ENCODE results near the gene CELF4.

- TF ChIP-seq EZH2phosphoT487 (IDR thresholded peaks at IDR 0.05; ENCODE audit: insufficient read depth, low read depth) (no peak), EZH2 (IDR thresholded peaks at IDR 0.05; ENCODE audit: insufficient read depth, poor library complexity, severe bottlenecking) (no peak)
Observed at GRCh38 chr18:37456873-37457272, 108.7 kb downstream of the CELF4 start.

All from GM23248 (cell line).